ENCODE measurements around the gene EDN1.

GRCh38 chr6:12280458-12280857 lies 9.7 kb upstream of the EDN1 start:
- TF ChIP-seq CTCF (conservative IDR thresholded peaks at IDR 0.05 in 1 of 2, IDR thresholded peaks at IDR 0.05 in 1 of 2; ENCODE audit: low read depth in 1 of 2, low read length in 2 of 2): no peak
- TF ChIP-seq EZH2 (IDR thresholded peaks at IDR 0.05; ENCODE audit: low read length, missing control alignments): no peak

Data from fibroblast of lung (primary cell).